ENCODE results near the gene TSPAN15. TPM values are rescaled to one million over a fixed set of nuclear protein-coding genes. Genes with fewer than 3 reads are reported as not detected.
A peak's percentile ranks its signal among the peaks of the same experiment; 100 is the strongest.
"Not testable (repeated sequence)": the region's sequence is repeated elsewhere in the genome, so short reads cannot be mapped to it uniquely, and the experiment has no call there.

TSPAN15 gene
- total RNA-seq, 4 donors from 2014 or later: 97.7 to 152 (median 148) TPM

GRCh38 chr10:69446650-69447151 lies 4.6 kb upstream of the TSPAN15 start:
- Histone ChIP-seq H3K4me3 (no peak overlapping the region), H3K9me3 (no peaks in the 10 kb centered on the region), H3K4me1 (peaks cover 14 to 42% (median 39%) of the 10 kb centered on the region in 4 donors), H3K27ac (peak overlapping the region; percentile 20 to 54 (median 46)), H3K27me3 (no peaks in the 10 kb centered on the region), H3K36me3 (no peaks in the 10 kb centered on the region)
- DNase-seq: no peak
- in situ Hi-C loops (cut with MboI; ENCODE audit: low pct_ligation_motif_present in 1 of 4, low pct_unique_long_range_greater_than_20kb in 1 of 4, low sequenced_read_pairs in 3 of 4) (no loop called here), intact Hi-C loops (cut with DNase I; ENCODE audit: low total_unique reads) (no loop called here)
- no peak for TF ChIP-seq CTCF (IDR thresholded peaks at IDR 0.05)
- peak in 1 of 3 donors; percentile 17 for TF ChIP-seq POLR2AphosphoS5 (IDR thresholded peaks at IDR 0.05)
- 25 to 27% methylated on average over 3 of the region's 3 CpGs for WGBS, 2 donors (ENCODE audit: low coverage in 1 of 2)

GRCh38 chr10:69449841-69450240 lies 1.4 kb upstream of the TSPAN15 start:
- WGBS, 2 donors (ENCODE audit: low coverage in 1 of 2): 7% methylated on average over 1 of the region's 1 CpG; no CpG with 5 or more reads in 1 of the 2 donors
- Histone ChIP-seq H3K27me3 (no peaks in the 10 kb centered on the region), H3K36me3 (no peaks in the 10 kb centered on the region), H3K27ac (peak overlapping the region; percentile 89 to 95 (median 90)), H3K9me3 (no peaks in the 10 kb centered on the region), H3K4me3 (no peak overlapping the region), H3K4me1 (peaks cover 31 to 73% (median 66%) of the 10 kb centered on the region in 4 donors)
- TF ChIP-seq POLR2A (IDR thresholded peaks at IDR 0.05) (peak; percentile 49), POLR2AphosphoS5 (IDR thresholded peaks at IDR 0.05) (peak in 2 of 3 donors; percentile 51 to 59), CTCF (IDR thresholded peaks at IDR 0.05) (peak; percentile 62 to 97 (median 71)), EP300 (IDR thresholded peaks at IDR 0.05; ENCODE audit: low read depth) (no peak)
- in situ Hi-C loops (cut with MboI; ENCODE audit: low pct_ligation_motif_present in 1 of 4, low pct_unique_long_range_greater_than_20kb in 1 of 4, low sequenced_read_pairs in 3 of 4) (no loop called here), intact Hi-C loops (cut with DNase I; ENCODE audit: low total_unique reads) (no loop called here)
- peak; percentile 83 for DNase-seq

- in situ Hi-C loops (cut with MboI; ENCODE audit: low pct_ligation_motif_present in 1 of 4, low pct_unique_long_range_greater_than_20kb in 1 of 4, low sequenced_read_pairs in 3 of 4); H3K9me3 ChIP-seq; H3K27me3 ChIP-seq; H3K36me3 ChIP-seq; DNase-seq; intact Hi-C loops (cut with DNase I; ENCODE audit: low total_unique reads): not testable (repeated sequence)
- Histone ChIP-seq H3K27ac (peak overlapping the region; percentile 89 to 95 (median 90)), H3K4me3 (peak overlapping the region in 1 of 4 donors; percentile 74), H3K4me1 (peaks cover 31 to 77% (median 66%) of the 10 kb centered on the region in 4 donors)
- 75 to 82% methylated on average over 6 to 16 of the region's 16 CpGs for WGBS, 2 donors (ENCODE audit: low coverage in 1 of 2)
Measured at GRCh38 chr10:69450395-69450794, 870 bp upstream of the TSPAN15 start.

GRCh38 chr10:69451784-69452251 lies 553 bp downstream of the TSPAN15 start:
- WGBS, 2 donors (ENCODE audit: low coverage in 1 of 2): 15 to 57% methylated on average over 6 to 17 of the region's 38 CpGs
- H3K9me3 ChIP-seq: no peaks in the 10 kb centered on the region
- peaks cover 31 to 80% (median 65%) of the 10 kb centered on the region in 4 donors for H3K4me1 ChIP-seq
- DNase-seq: peak; percentile 84
- no peaks in the 10 kb centered on the region for H3K36me3 ChIP-seq
- intact Hi-C loops (cut with DNase I; ENCODE audit: low total_unique reads): no loop called here
- in situ Hi-C loops (cut with MboI; ENCODE audit: low pct_ligation_motif_present in 1 of 4, low pct_unique_long_range_greater_than_20kb in 1 of 4, low sequenced_read_pairs in 3 of 4): no loop called here
- no peaks in the 10 kb centered on the region for H3K27me3 ChIP-seq
- H3K4me3 ChIP-seq: peak overlapping the region; percentile 52 to 81 (median 66)
- peak overlapping the region; percentile 89 to 95 (median 90) for H3K27ac ChIP-seq
- TF ChIP-seq EP300 (IDR thresholded peaks at IDR 0.05; ENCODE audit: low read depth): no peak
- TF ChIP-seq POLR2A (IDR thresholded peaks at IDR 0.05): peak; percentile 94
- peak; percentile 40 to 80 (median 73) for TF ChIP-seq POLR2AphosphoS5 (IDR thresholded peaks at IDR 0.05)

GRCh38 chr10:69452676-69453415 lies 1.6 kb downstream of the TSPAN15 start:
- intact Hi-C loops (cut with DNase I; ENCODE audit: low total_unique reads): no loop called here
- no peaks in the 10 kb centered on the region for H3K9me3 ChIP-seq
- DNase-seq: no peak
- no peaks in the 10 kb centered on the region for H3K27me3 ChIP-seq
- peak overlapping the region; percentile 89 to 95 (median 90) for H3K27ac ChIP-seq
- H3K4me3 ChIP-seq: peak overlapping the region in 3 of 4 donors; percentile 52 to 81 (median 74)
- no peaks in the 10 kb centered on the region for H3K36me3 ChIP-seq
- 67 to 77% methylated on average over 3 to 6 of the region's 6 CpGs for WGBS, 2 donors (ENCODE audit: low coverage in 1 of 2)
- in situ Hi-C loops (cut with MboI; ENCODE audit: low pct_ligation_motif_present in 1 of 4, low pct_unique_long_range_greater_than_20kb in 1 of 4, low sequenced_read_pairs in 3 of 4): no loop called here
- TF ChIP-seq CTCF (IDR thresholded peaks at IDR 0.05) (no peak), POLR2A (IDR thresholded peaks at IDR 0.05) (no peak), EP300 (IDR thresholded peaks at IDR 0.05; ENCODE audit: low read depth) (no peak), POLR2AphosphoS5 (IDR thresholded peaks at IDR 0.05) (no peak)
- peaks cover 34 to 84% (median 69%) of the 10 kb centered on the region in 4 donors for H3K4me1 ChIP-seq
